Natural killer cell (primary cell): ENCODE results near the gene CCND2. TPM values are rescaled to one million over a fixed set of nuclear protein-coding genes. Genes with fewer than 3 reads are reported as not detected.

Source experiments
- ATAC-seq, 3 donors: fragments of 150-1000 bp in 2 of 3; fragments of 200-7000 bp in 1 of 3; cut with Tn5 transposase; 1 replicate in 1 of 3; 2 replicates in 2 of 3; pipeline ENCODE4 v1.10.0; 2021; ENCODE audit warnings: mild to moderate bottlenecking in 2 of 3, moderate library complexity in 2 of 3
- DNase-seq, 2 donors: peaks; one replicate each; pipeline versions ENCODE4 v3.0.0 to v3.0.0-alpha.2; 2013 to 2021; ENCODE audit warnings: mixed read lengths in 1 of 2
- H3K27ac ChIP-seq: one replicate; pipeline ENCODE4 v1.5.1; 2013; ENCODE audit warnings: mild to moderate bottlenecking, low read length
- H3K27me3 ChIP-seq: one replicate; pipeline ENCODE4 v1.6.1; 2013; ENCODE audit warnings: low read length; ENCODE audit not compliant: control insufficient read depth, insufficient read depth
- H3K36me3 ChIP-seq: one replicate; pipeline ENCODE4 v1.6.1; 2013; ENCODE audit warnings: low read length; ENCODE audit not compliant: control insufficient read depth, insufficient read depth
- H3K4me1 ChIP-seq: one replicate; pipeline ENCODE4 v1.6.1; 2013; ENCODE audit warnings: low read length; ENCODE audit not compliant: control insufficient read depth, insufficient read depth
- H3K4me3 ChIP-seq: one replicate; pipeline ENCODE4 v1.5.1; 2013; ENCODE audit warnings: low read length
- H3K9me3 ChIP-seq: one replicate; pipeline ENCODE4 v1.6.1; 2013; ENCODE audit warnings: low read length; ENCODE audit not compliant: control insufficient read depth, insufficient read depth
- H3K27ac Mint-ChIP-seq, 2 donors: one replicate each; pipeline ENCODE4 v1.8.0; 2022; ENCODE audit warnings: mild to moderate bottlenecking in 2 of 2, mixed read lengths in 2 of 2, moderate library complexity in 1 of 2
- H3K27me3 Mint-ChIP-seq, 2 donors: one replicate each; pipeline ENCODE4 v1.8.0; 2022; ENCODE audit warnings: low read depth in 2 of 2, mixed read lengths in 2 of 2
- H3K36me3 Mint-ChIP-seq: one replicate; pipeline ENCODE4 v1.8.0; 2022; ENCODE audit warnings: mixed read lengths
- H3K4me1 Mint-ChIP-seq, 2 donors: one replicate each; pipeline ENCODE4 v1.8.0; 2022; ENCODE audit warnings: mixed read lengths in 2 of 2
- H3K4me3 Mint-ChIP-seq: one replicate; pipeline ENCODE4 v1.8.0; 2022; ENCODE audit warnings: mild to moderate bottlenecking, moderate library complexity, mixed read lengths
- H3K9me3 Mint-ChIP-seq, 2 donors: one replicate each; pipeline ENCODE4 v1.8.0; 2022; ENCODE audit warnings: mixed read lengths in 2 of 2
- CTCF ChIP-seq: fragments of 200-600 bp; IDR thresholded peaks from one replicate; pipeline ENCODE4 v1.8.0; 2022; ENCODE audit warnings: antibody characterized with exemption
- WGBS: methylation state at CpG from one replicate; pipeline ENCODE4 v1.1.7; 2013; ENCODE audit warnings: missing lambda C conversion rate; ENCODE audit not compliant: insufficient coverage; 5-methylcytosine and 5-hydroxymethylcytosine counted together
- intact Hi-C: fragments of 100-400 bp; cut with micrococcal nuclease; formaldehyde crosslinking; loops from one replicate; pipeline ENCODE4 v1.14.2; 2022
- total RNA-seq, 4 donors: library from RNA; stranded (reverse); fragments of 120-200 nt in 1 of 4; gene quantifications; one replicate each; pipeline versions ENCODE4 v1.2.3 to v1.2.4, GENCODE V29; 2013 to 2022

Gene CCND2
- total RNA-seq, 3 donors from 2014 or later (not counting 1 experiment from before 2014, with no cell fraction given), result 164 to 247 (median 228) TPM

GRCh38 chr12:4267704-4268328 lies 5.7 kb upstream of the CCND2 start:
- H3K4me3 ChIP-seq, result no peak overlapping the region
- peaks cover 35% of the 10 kb centered on the region for H3K4me1 ChIP-seq
- H3K9me3 ChIP-seq, result no peaks in the 10 kb centered on the region
- peaks cover 13% of the 10 kb centered on the region for H3K27me3 ChIP-seq
- intact Hi-C loops, result no loop called here
- Mint-ChIP-seq H3K27me3 (peaks cover 0 to 13% of the 10 kb centered on the region in 2 donors), H3K4me3 (peak overlapping the region; percentile 94), H3K9me3 (no peaks in the 10 kb centered on the region), H3K4me1 (peaks cover 17 to 32% of the 10 kb centered on the region in 2 donors), H3K27ac (peak overlapping the region; percentile 92 to 98), H3K36me3 (no peaks in the 10 kb centered on the region)
- no peak for TF ChIP-seq CTCF
- H3K36me3 ChIP-seq, result no peaks in the 10 kb centered on the region
- 100% methylated on average over 1 of the region's 2 CpGs for WGBS
- peak in 1 of 2 donors; percentile 11 for DNase-seq
- no peak for ATAC-seq
- no peak overlapping the region for H3K27ac ChIP-seq

- Mint-ChIP-seq H3K27ac (peak overlapping the region; percentile 92 to 98), H3K4me3 (peak overlapping the region; percentile 94)
Observed at GRCh38 chr12:4268329-4269181, 5.0 kb upstream of the CCND2 start.

DNA sequence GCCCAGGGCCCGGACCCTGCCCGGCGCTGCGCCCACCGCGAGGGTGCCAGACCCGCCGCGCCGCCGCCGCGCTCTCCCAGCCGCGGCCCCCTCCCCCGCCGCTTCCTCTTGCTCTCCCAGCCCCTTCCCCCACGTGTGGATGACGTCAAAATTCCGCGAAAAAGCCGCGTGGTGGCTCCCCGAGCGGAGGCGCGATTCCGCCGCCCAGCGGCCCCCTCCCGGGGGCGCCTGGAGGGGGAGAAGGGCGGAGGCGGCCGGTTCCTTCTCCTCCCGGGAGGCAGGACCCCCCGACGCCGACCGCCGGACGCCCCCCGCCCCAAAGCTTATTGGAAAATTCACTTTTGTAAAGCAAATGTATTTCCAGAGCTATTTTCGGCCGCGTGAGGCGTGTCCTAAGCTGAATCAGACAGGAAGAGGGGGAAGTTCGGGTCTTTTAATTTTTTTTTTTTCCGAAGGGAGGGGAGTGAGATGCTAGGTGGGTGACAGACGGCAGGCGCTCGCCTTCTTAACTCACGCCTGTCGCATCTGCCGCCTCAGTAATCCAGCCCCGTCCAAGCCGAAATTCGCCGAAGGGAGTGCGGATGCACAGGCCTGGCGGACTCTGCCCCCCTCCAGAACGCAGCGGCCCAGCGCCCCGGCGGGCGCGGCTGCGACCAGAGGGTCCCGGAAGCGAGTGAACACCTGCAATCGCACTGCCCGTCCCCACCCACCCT lies 4.1 kb upstream of the CCND2 start:
- Mint-ChIP-seq H3K4me3 (peak overlapping the region; percentile 99), H3K9me3 (no peaks in the 10 kb centered on the region), H3K4me1 (peaks cover 22 to 40% of the 10 kb centered on the region in 2 donors), H3K27me3 (peaks cover 0 to 13% of the 10 kb centered on the region in 2 donors), H3K36me3 (no peaks in the 10 kb centered on the region), H3K27ac (peak overlapping the region; percentile 92 to 98)
- peak; percentile 17 for TF ChIP-seq CTCF
- H3K27ac ChIP-seq, result peak overlapping the region; percentile 93
- H3K27me3 ChIP-seq, result peaks cover 13% of the 10 kb centered on the region
- peak; percentile 91 to 96 for DNase-seq
- H3K9me3 ChIP-seq, result no peaks in the 10 kb centered on the region
- H3K4me1 ChIP-seq, result peaks cover 43% of the 10 kb centered on the region
- intact Hi-C loops, result no loop called here
- ATAC-seq, result peak; percentile 30 to 64 (median 51)
- peak overlapping the region; percentile 62 for H3K4me3 ChIP-seq
- WGBS, result under 1% methylated on average over 73 of the region's 73 CpGs
- H3K36me3 ChIP-seq, result no peaks in the 10 kb centered on the region

More at GRCh38 chr12:4268329-4269181, 5.0 kb upstream of the CCND2 start:
- Mint-ChIP-seq H3K27me3 (peaks cover 0 to 13% of the 10 kb centered on the region in 2 donors), H3K36me3 (no peaks in the 10 kb centered on the region), H3K9me3 (no peaks in the 10 kb centered on the region), H3K4me1 (peaks cover 22 to 39% of the 10 kb centered on the region in 2 donors)
- Histone ChIP-seq H3K4me1 (peaks cover 42% of the 10 kb centered on the region), H3K9me3 (no peaks in the 10 kb centered on the region), H3K36me3 (no peaks in the 10 kb centered on the region), H3K27ac (peak overlapping the region; percentile 90), H3K4me3 (peak overlapping the region; percentile 55), H3K27me3 (peaks cover 13% of the 10 kb centered on the region)
- TF ChIP-seq CTCF, result no peak
- 1% methylated on average over 26 of the region's 26 CpGs for WGBS
- intact Hi-C loops, result no loop called here
- ATAC-seq, result no peak
- DNase-seq, result peak; percentile 30 to 70
